Measurements from ENCODE around the gene POLD2.

- TF ChIP-seq EZH2 (IDR thresholded peaks at IDR 0.05; ENCODE audit: insufficient read depth, poor library complexity, severe bottlenecking) (no peak), EZH2phosphoT487 (IDR thresholded peaks at IDR 0.05; ENCODE audit: insufficient read depth, low read depth) (no peak)
Observed at GRCh38 chr7:44087911-44088838, 35.2 kb downstream of the POLD2 start.

All from GM23248 (cell line).